HepG2 (cell line): Measurements from ENCODE around the gene COX7A1. TPM values are rescaled to one million over a fixed set of nuclear protein-coding genes. Genes with fewer than 3 reads are reported as not detected.

Experiments used
- HNRNPLL ChIP-seq: fragments of 200-400 bp; formaldehyde crosslinking; IDR thresholded peaks from 2 replicates; pipeline ENCODE4 v1.6.1; 2017; ENCODE audit warnings: mild to moderate bottlenecking, low read depth, low read length; ENCODE audit not compliant: poor library complexity, severe bottlenecking
- HOXD1 ChIP-seq: sonication (generic); formaldehyde crosslinking; IDR thresholded peaks from 2 replicates; pipeline ENCODE4 v1.5.0; 2020; ENCODE audit warnings: missing genetic modification reagents
- ISL2 ChIP-seq: sonication (generic); formaldehyde crosslinking; IDR thresholded peaks from 2 replicates; pipeline ENCODE4 v1.5.0; 2020; ENCODE audit warnings: missing genetic modification reagents
- KDM5A ChIP-seq: fragments of 200-600 bp; sonication (generic); IDR thresholded peaks from 2 replicates; pipeline ENCODE4 v1.7.0; 2018; ENCODE audit warnings: antibody characterized with exemption, mild to moderate bottlenecking, low read length, borderline replicate concordance
- NR2F1 ChIP-seq, 2 experiments: fragments of 450-650 bp in 1 of 2; formaldehyde crosslinking in 1 of 2; IDR thresholded peaks; 2 replicates each; pipeline versions ENCODE4 v1.5.0 to v1.6.1; 2016 to 2020; ENCODE audit warnings: mild to moderate bottlenecking in 1 of 2, missing compliant biosample characterization in 1 of 2, missing genetic modification reagents in 1 of 2, moderate library complexity in 1 of 2
- SP2 ChIP-seq: sonication (generic); formaldehyde crosslinking; IDR thresholded peaks from 2 replicates; pipeline ENCODE4 v1.5.1; 2020; ENCODE audit warnings: mild to moderate bottlenecking, missing genetic modification reagents
- ZFP1 ChIP-seq: IDR thresholded peaks from 2 replicates; pipeline ENCODE4 v1.6.1; 2016
- ZFP90 ChIP-seq: sonication (generic); formaldehyde crosslinking; IDR thresholded peaks from 2 replicates; pipeline ENCODE4 v1.8.0; 2022; ENCODE audit warnings: missing genetic modification reagents, mild to moderate bottlenecking, inconsistent platforms, borderline replicate concordance
- ZNF3 ChIP-seq: IDR thresholded peaks from 2 replicates; pipeline ENCODE4 v1.7.0; 2017; ENCODE audit warnings: inconsistent platforms
- ZNF512 ChIP-seq: sonication (generic); formaldehyde crosslinking; IDR thresholded peaks from 2 replicates; pipeline ENCODE4 v1.4.0; 2020; ENCODE audit warnings: mild to moderate bottlenecking, missing genetic modification reagents
- ZNF646 ChIP-seq: sonication (generic); formaldehyde crosslinking; IDR thresholded peaks from 2 replicates; pipeline ENCODE4 v1.9.0; 2021; ENCODE audit warnings: mild to moderate bottlenecking, missing genetic modification reagents
- polyA plus RNA-seq, 8 experiments: library from polyadenylated mRNA; depleted of rRNA in 3 of 8; stranded (reverse) in 7 of 8; unstranded in 1 of 8; fragments of >200 nt; fragmentation: Illumina TruSeq in 4 of 8; extraction: Trizol in 4 of 8; gene quantifications; 2 replicates each; pipeline versions ENCODE4 v1.2.1 to v1.2.3, GENCODE V29; 2011 to 2016; ENCODE audit warnings: low read depth in 4 of 8, missing spikeins in 1 of 8, mixed read lengths in 1 of 8; ENCODE audit not compliant: insufficient read depth in 1 of 8
- total RNA-seq, 5 experiments: library from RNA; depleted of rRNA; stranded (reverse); fragments of >200 nt; fragmentation: Illumina TruSeq; extraction: Trizol; gene quantifications; 2 replicates each; pipeline ENCODE4 v1.2.3, GENCODE V29; 2016; ENCODE audit warnings: low read depth in 1 of 5
- TF ChIP-seq, protein P1 (sequence below): sonication (generic); formaldehyde crosslinking; IDR thresholded peaks from 2 replicates; pipeline ENCODE4 v1.4.0; 2020; ENCODE audit warnings: missing genetic modification reagents, mild to moderate bottlenecking, borderline replicate concordance

Gene COX7A1
- total and polyA plus RNA-seq, 2 of the 13 experiments (the other 11 are each of a cell fraction or from before 2014, with no cell fraction given), result not detected

- TF ChIP-seq, protein P1, sequence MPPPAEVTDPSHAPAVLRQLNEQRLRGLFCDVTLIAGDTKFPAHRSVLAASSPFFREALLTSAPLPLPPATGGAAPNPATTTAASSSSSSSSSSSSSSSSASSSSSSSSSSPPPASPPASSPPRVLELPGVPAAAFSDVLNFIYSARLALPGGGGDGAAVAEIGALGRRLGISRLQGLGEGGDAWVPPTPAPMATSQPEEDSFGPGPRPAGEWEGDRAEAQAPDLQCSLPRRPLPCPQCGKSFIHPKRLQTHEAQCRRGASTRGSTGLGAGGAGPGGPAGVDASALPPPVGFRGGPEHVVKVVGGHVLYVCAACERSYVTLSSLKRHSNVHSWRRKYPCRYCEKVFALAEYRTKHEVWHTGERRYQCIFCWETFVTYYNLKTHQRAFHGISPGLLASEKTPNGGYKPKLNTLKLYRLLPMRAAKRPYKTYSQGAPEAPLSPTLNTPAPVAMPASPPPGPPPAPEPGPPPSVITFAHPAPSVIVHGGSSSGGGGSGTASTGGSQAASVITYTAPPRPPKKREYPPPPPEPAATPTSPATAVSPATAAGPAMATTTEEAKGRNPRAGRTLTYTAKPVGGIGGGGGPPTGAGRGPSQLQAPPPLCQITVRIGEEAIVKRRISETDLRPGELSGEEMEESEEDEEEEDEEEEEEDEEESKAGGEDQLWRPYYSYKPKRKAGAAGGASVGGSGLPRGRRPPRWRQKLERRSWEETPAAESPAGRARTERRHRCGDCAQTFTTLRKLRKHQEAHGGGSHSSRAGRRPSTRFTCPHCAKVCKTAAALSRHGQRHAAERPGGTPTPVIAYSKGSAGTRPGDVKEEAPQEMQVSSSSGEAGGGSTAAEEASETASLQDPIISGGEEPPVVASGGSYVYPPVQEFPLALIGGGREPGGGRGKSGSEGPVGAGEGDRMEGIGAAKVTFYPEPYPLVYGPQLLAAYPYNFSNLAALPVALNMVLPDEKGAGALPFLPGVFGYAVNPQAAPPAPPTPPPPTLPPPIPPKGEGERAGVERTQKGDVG, result no peak
- TF ChIP-seq ZNF3 (CRISPR knock-in tag), result no peak
- no peak for TF ChIP-seq HOXD1 (CRISPR knock-in tag)
- TF ChIP-seq ISL2, result no peak
- TF ChIP-seq ZFP1, result no peak
- no peak for TF ChIP-seq ZNF512 (CRISPR knock-in tag)
- TF ChIP-seq HNRNPLL, result no peak
- no peak for TF ChIP-seq ZFP90 (CRISPR knock-in tag)
- TF ChIP-seq ZNF646, result no peak
- peak; percentile 34; the same call in 1 of the 2 replicates for TF ChIP-seq KDM5A
- no peak for TF ChIP-seq NR2F1 (CRISPR knock-in tag; IDR thresholded peaks at IDR 0.05)
- no peak for TF ChIP-seq SP2 (CRISPR knock-in tag)
These were observed 36.5 kb downstream of the COX7A1 start, which contains the start of gene TBCB (continued) for GRCh38 chr19:36115453-36116343.
